Keratinocyte (primary cell): ENCODE measurements around the gene CCDC107.

Source experiments
- CTCF ChIP-seq, 3 experiments: IDR thresholded peaks in 1 of 3; conservative IDR thresholded peaks in 1 of 3; optimal IDR thresholded peaks in 1 of 3; 2 replicates in 2 of 3; 3 replicates in 1 of 3; pipeline versions ENCODE3 to v1.5.1; 2011; ENCODE audit warnings: low read length in 3 of 3, mild to moderate bottlenecking in 3 of 3, moderate library complexity in 2 of 3, control low read depth in 1 of 3, inconsistent platforms in 1 of 3; ENCODE audit not compliant: insufficient read depth in 2 of 3; ENCODE audit errors: extremely low read depth in 1 of 3
- EZH2 ChIP-seq: IDR thresholded peaks from one replicate; pipeline ENCODE4 v1.6.1; 2012; ENCODE audit warnings: inconsistent platforms, mild to moderate bottlenecking, low read length, moderate library complexity

GRCh38 chr9:35681341-35682002, 23.4 kb downstream of the CCDC107 start:
- no peak for TF ChIP-seq CTCF (optimal IDR thresholded peaks at IDR 0.05 in 1 of 3, IDR thresholded peaks at IDR 0.05 in 1 of 3, conservative IDR thresholded peaks at IDR 0.05 in 1 of 3; ENCODE audit: extremely low read depth in 1 of 3, insufficient read depth in 2 of 3, low read length in 3 of 3)
- no peak for TF ChIP-seq EZH2
